Psoas muscle (tissue), 8 donors: Measurements from ENCODE around the gene ISX. TPM values are rescaled to one million over a fixed set of nuclear protein-coding genes. Genes with fewer than 3 reads are reported as not detected.

ENCODE experiments used
- ATAC-seq, 4 donors: fragments of 200-7000 bp; cut with Tn5 transposase; one replicate each; pipeline ENCODE4 v1.9.1; 2020; ENCODE audit warnings: moderate library complexity in 3 of 4, mild to moderate bottlenecking in 2 of 4
- DNase-seq, 2 donors: peaks; one replicate each; pipeline ENCODE4 v3.0.0-alpha.2; 2020
- H3K27ac ChIP-seq: fragments of 200-600 bp; one replicate; pipeline ENCODE4 v1.8.0; 2022
- H3K27me3 ChIP-seq, 3 donors: fragments of 200-600 bp in 1 of 3; one replicate each; pipeline versions ENCODE4 v1.6.1 to v1.8.0; 2013 to 2022; ENCODE audit warnings: low read length in 2 of 3, mild to moderate bottlenecking in 2 of 3, moderate library complexity in 1 of 3; ENCODE audit not compliant: insufficient read depth in 3 of 3
- H3K36me3 ChIP-seq, 2 donors: fragments of 200-600 bp in 1 of 2; one replicate each; pipeline versions ENCODE4 v1.6.1 to v1.8.0; 2013 to 2022; ENCODE audit warnings: low read depth in 1 of 2, mild to moderate bottlenecking in 1 of 2, moderate library complexity in 1 of 2; ENCODE audit not compliant: insufficient read depth in 1 of 2
- H3K4me1 ChIP-seq: fragments of 200-600 bp; one replicate; pipeline ENCODE4 v1.8.0; 2022
- H3K4me3 ChIP-seq: fragments of 200-600 bp; one replicate; pipeline ENCODE4 v1.8.0; 2022; ENCODE audit warnings: mild to moderate bottlenecking
- H3K9me3 ChIP-seq: fragments of 200-600 bp; one replicate; pipeline ENCODE4 v1.8.0; 2022
- CTCF ChIP-seq: fragments of 200-600 bp; IDR thresholded peaks from one replicate; pipeline ENCODE4 v1.8.0; 2022; ENCODE audit warnings: antibody characterized with exemption
- WGBS, 3 donors: extraction: QIAGEN DNeasy Blood & Tissue Kit; methylation state at CpG; one replicate each; pipeline versions ENCODE4 v1.1.6 to v1.1.7; 2013; 5-methylcytosine and 5-hydroxymethylcytosine counted together
- intact Hi-C, 2 donors: fragments of 100-400 bp; cut with DNase I; formaldehyde crosslinking; loops; one replicate each; pipeline versions ENCODE4 v1.11.0 to v1.14.2; 2022
- polyA plus RNA-seq, 3 donors: library from polyadenylated mRNA; stranded (reverse); fragments of 200-250 nt; gene quantifications; one replicate each; pipeline ENCODE4 v1.2.3, GENCODE V29; 2013
- total RNA-seq, 4 donors: library from RNA; stranded (reverse); fragmentation: NEBNext Ultra II Directional in 2 of 4; extraction: Animal tissue kit (Norgen Biotek cat#: 25700) in 2 of 4; gene quantifications; one replicate each; pipeline versions ENCODE4 v1.2.1 to v1.2.4, GENCODE V29; 2021 to 2023
- donor health status: healthy with polysubstance abuse.
- donor health status: DM: no; HTN: no; CAD: no; lungs with moderate emphysema.
- donor health status: Bipolar disorder and iron deficiency.
- donor health status: healthy.
- donor health status: DM: yes; HTN: yes; CAD: no.
- donor health status: DM: no; HTN: no; CAD: no.
- donor health status: DM: no; HTN: no; CAD: no.
- donor health status: DM: yes; HTN: yes; CAD: no.

Gene ISX
- total and polyA plus RNA-seq, 7 donors: 0.01 TPM; not detected in 6

- H3K4me3 ChIP-seq: no peak overlapping the region
- H3K9me3 ChIP-seq: no peaks in the 10 kb centered on the region
- H3K27me3 ChIP-seq: peaks cover 2 to 25% (median 11%) of the 10 kb centered on the region in 3 donors
- 91 to 93% (median 92%) methylated on average over 2 of the region's 2 CpGs for WGBS, 3 donors
- H3K36me3 ChIP-seq: no peaks in the 10 kb centered on the region
- no peaks in the 10 kb centered on the region for H3K4me1 ChIP-seq
- no peak for TF ChIP-seq CTCF
- ATAC-seq: no peak
- no peak overlapping the region for H3K27ac ChIP-seq
- DNase-seq: no peak
- intact Hi-C loops: no loop called here
These were observed 66.6 kb downstream of the ISX start for GRCh38 chr22:35132568-35132967.

- TF ChIP-seq CTCF: no peak
- H3K4me1 ChIP-seq: no peaks in the 10 kb centered on the region
- no peaks in the 10 kb centered on the region for H3K36me3 ChIP-seq
- no peak overlapping the region for H3K4me3 ChIP-seq
- H3K27ac ChIP-seq: no peak overlapping the region
- H3K27me3 ChIP-seq: peaks cover 2 to 27% (median 5%) of the 10 kb centered on the region in 3 donors
- intact Hi-C loops: no loop called here
- ATAC-seq (no peak), DNase-seq (no peak)
- WGBS, 3 donors: 62 to 68% (median 63%) methylated on average over 14 of the region's 14 CpGs
- no peaks in the 10 kb centered on the region for H3K9me3 ChIP-seq
These were observed 67.9 kb downstream of the ISX start for GRCh38 chr22:35133702-35134380.

- intact Hi-C loops: no loop called here
- Histone ChIP-seq H3K36me3 (no peaks in the 10 kb centered on the region), H3K4me3 (no peak overlapping the region), H3K27ac (no peak overlapping the region), H3K27me3 (peaks cover 2 to 29% (median 5%) of the 10 kb centered on the region in 3 donors), H3K4me1 (no peaks in the 10 kb centered on the region), H3K9me3 (no peaks in the 10 kb centered on the region)
- ATAC-seq (no peak), DNase-seq (no peak)
- 35 to 39% (median 38%) methylated on average over 8 of the region's 8 CpGs for WGBS, 3 donors
- no peak for TF ChIP-seq CTCF
These were observed 68.7 kb downstream of the ISX start for GRCh38 chr22:35134637-35135036.

GRCh38 chr22:35135165-35135564, 69.2 kb downstream of the ISX start:
- Histone ChIP-seq H3K4me1 (no peaks in the 10 kb centered on the region), H3K27me3 (peaks cover 2 to 29% (median 5%) of the 10 kb centered on the region in 3 donors), H3K36me3 (no peaks in the 10 kb centered on the region), H3K4me3 (no peak overlapping the region), H3K27ac (no peak overlapping the region), H3K9me3 (no peaks in the 10 kb centered on the region)
- intact Hi-C loops: no loop called here
- TF ChIP-seq CTCF: no peak
- DNase-seq (no peak), ATAC-seq (no peak)
- WGBS, 3 donors: 35 to 42% (median 41%) methylated on average over 5 of the region's 5 CpGs

Other genes with a start within 250 kb of the ISX start
- gene HMGXB4, start 191.3 kb downstream of the ISX start, total RNA-seq: 10 to 100 TPM in 3 of 4 donors, 1 to 10 TPM in 1; 7.1 to 12.4 (median 11.3) TPM
- 1 to 10 TPM; 6.0 to 9.7 (median 6.5) TPM for gene HMGXB4, start 191.3 kb downstream of the ISX start, polyA plus RNA-seq
- gene TOM1, start 233.7 kb downstream of the ISX start, total RNA-seq: 100 to 1,000 TPM in 3 of 4 donors, 10 to 100 TPM in 1; 91.7 to 187 (median 156) TPM
- gene TOM1, start 233.7 kb downstream of the ISX start, polyA plus RNA-seq: 100 to 1,000 TPM in 1 of 3 donors, 10 to 100 TPM in 2; 69.7 to 116 (median 92.4) TPM